C4-2B (cell line): ENCODE measurements around the gene AMER3.

Experiments
- H3K27ac ChIP-seq: fragments of 450-650 bp; 2 replicates; pipeline ENCODE4 v1.5.1; 2017
- ZFX ChIP-seq: fragments of 450-650 bp; IDR thresholded peaks from 2 replicates; pipeline ENCODE4 v1.6.1; 2017
- TF ChIP-seq, protein P1 (sequence below): fragments of 450-650 bp; conservative IDR thresholded peaks from 2 replicates; pipeline ENCODE4 v1.5.1; 2017; ENCODE audit warnings: mild to moderate bottlenecking

AMER3 gene

DNA sequence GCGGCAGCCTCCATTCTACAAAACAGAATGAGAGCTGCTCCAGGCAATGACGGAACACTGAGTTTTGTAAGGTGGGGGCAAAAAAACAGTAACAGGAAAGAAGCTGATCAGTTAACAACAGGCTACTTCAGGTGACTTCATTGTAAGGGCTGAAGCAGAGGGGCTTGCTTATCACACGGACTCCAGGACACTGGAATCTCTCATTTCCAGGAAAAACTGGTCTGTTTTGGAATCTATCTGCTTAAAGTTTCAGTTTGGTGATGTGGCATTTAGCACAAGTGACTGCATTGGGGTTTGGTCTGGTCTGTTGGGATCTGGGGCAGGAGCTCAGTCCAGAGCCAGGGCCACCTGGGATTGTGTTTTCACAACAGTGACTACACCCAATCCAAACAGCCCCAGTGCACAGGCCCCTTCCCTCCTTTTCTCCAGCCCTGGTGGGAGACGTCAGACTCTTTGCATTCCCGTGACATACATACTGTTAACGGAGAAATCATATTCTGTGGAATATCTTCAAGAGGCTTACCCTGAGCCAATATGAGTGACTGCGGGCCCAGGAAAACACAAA is 14.1 kb downstream of the AMER3 start:
- no peak overlapping the region for H3K27ac ChIP-seq
- TF ChIP-seq ZFX, result no peak
- TF ChIP-seq, protein P1, sequence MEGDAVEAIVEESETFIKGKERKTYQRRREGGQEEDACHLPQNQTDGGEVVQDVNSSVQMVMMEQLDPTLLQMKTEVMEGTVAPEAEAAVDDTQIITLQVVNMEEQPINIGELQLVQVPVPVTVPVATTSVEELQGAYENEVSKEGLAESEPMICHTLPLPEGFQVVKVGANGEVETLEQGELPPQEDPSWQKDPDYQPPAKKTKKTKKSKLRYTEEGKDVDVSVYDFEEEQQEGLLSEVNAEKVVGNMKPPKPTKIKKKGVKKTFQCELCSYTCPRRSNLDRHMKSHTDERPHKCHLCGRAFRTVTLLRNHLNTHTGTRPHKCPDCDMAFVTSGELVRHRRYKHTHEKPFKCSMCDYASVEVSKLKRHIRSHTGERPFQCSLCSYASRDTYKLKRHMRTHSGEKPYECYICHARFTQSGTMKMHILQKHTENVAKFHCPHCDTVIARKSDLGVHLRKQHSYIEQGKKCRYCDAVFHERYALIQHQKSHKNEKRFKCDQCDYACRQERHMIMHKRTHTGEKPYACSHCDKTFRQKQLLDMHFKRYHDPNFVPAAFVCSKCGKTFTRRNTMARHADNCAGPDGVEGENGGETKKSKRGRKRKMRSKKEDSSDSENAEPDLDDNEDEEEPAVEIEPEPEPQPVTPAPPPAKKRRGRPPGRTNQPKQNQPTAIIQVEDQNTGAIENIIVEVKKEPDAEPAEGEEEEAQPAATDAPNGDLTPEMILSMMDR, result no peak

DNA sequence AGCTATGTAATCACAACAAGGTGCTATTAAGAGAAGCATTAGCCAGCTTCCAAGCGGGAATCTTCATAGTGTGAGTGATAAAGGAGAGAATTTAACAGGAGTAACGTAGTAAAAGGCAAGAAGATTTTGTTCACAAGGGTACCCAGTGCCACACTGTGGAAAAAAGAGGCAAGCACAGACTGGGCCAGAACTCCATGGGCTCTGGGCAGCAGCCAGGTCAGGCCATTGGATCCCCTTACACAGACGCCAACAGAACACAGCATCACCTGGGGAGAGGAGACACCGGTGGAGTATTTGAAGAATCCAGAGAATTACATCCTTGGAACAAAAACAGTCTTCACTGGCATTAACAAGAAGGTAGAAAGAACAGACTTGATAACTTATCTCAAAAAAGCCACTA is 21.2 kb downstream of the AMER3 start:
- H3K27ac ChIP-seq, result no peak overlapping the region
- TF ChIP-seq ZFX, result no peak
- TF ChIP-seq, protein P1, result peak; percentile 24

DNA sequence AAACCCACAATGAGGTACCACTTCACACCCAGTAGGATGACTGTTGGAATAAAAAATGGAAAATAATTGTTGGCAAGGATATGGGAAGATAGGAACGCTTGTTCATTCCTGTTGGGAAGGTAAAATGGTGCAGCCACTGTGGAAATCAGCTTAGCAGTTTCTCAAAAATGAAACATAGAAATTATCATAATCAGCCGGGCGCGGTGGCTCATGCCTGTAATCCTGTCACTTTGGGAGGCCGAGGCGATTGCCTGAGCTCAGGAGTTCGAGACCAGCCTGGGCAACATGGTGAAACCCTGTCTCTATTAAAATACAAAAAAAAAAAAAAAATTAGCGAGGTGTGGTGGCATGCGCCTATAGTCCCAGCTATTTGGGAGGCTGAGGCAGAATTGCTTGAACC is 23.4 kb downstream of the AMER3 start:
- TF ChIP-seq, protein P1, result no peak
- no peak for TF ChIP-seq ZFX
- H3K27ac ChIP-seq, result no peak overlapping the region

DNA sequence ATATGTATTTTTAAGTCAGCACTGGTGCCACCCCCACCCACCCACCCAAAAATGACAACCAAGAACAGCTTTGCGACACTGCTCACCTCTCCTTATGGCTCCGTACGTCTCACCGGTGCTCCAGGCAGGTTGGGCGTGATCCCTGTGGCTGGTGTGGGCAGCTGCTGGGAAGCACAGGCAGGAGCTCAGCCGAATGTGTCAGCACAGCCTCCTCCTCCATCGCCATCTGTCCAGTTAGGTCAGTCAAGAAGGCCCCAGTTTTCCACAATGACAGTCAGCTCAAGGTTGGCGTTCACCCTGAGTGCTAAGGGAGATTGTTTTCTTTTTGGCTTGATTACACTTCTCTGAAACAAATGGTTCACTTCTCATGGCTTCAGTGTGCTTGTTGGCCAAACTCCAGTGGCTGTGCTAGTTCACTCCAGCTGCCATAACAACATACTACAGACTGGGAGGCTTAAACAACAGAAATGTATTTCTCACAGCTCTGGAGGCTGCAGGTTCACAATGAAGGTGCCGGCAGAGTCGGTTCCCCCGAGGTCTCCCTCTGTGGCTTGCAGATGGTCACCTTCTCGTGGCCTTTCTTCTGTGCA is 30.2 kb downstream of the AMER3 start:
- TF ChIP-seq, protein P1, result no peak
- no peak for TF ChIP-seq ZFX

DNA sequence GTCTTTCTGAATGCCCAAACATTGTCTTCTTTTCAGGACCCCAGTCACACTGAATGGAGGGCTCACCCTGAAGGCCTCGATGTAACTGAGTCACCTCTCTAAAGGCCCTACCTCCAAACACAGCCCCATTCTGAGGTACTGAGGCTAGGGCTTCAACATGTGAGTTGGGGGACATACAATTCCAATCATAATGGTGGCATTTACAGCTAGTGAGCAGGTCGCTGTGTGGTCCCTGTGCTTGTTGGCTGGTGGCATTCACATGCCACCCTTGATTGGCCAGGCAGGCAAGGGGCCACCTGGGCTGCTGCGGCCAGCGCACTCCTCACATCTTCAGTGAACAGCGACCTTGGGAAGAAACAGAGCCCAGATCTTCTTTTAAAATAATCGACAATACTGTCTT is 30.7 kb downstream of the AMER3 start:
- no peak overlapping the region for H3K27ac ChIP-seq
- no peak for TF ChIP-seq ZFX
- TF ChIP-seq, protein P1, result no peak

More for the DNA sequence above, 30.2 kb downstream of the AMER3 start:
- H3K27ac ChIP-seq, result no peak overlapping the region

DNA sequence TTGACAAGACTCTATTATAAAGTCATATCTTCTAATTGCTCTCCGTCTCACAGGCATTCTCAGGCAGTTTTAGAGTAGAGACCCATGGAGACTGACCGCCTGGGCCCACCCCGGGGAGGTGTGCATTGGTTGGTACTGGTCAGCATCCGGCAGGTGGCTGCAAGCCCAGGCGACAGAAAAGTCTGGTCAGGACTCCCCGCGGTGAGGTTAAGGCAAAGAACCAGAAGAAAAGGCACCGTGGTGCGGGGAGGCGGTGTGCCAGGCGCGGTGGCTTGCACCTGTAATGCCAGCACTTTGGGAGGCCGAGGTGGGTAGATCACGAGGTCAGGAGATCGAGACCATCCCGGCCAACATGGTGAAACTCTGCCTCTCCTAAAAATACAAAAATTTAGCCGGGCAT is 32.5 kb downstream of the AMER3 start:
- TF ChIP-seq ZFX, result no peak
- TF ChIP-seq, protein P1, result no peak
- no peak overlapping the region for H3K27ac ChIP-seq

DNA sequence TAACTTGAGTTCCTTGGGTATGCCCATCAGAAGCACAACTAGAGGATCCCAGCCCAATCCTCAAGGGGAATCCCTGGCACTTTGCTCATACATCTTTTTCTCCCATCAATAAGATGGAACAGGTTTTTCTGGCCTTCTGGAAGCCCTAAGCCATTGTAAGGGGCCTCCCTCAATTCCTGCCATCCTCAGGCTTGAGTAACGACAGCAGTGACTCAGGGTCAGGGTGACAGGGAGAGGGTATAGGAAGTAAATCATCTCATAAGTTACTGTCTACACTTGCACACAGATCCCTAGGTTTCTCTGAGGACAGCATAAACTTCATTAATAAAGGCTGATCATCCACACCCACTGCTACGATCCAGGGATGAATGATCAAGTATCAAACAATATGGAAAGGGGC is 35.0 kb downstream of the AMER3 start:
- no peak overlapping the region for H3K27ac ChIP-seq
- no peak for TF ChIP-seq ZFX
- TF ChIP-seq, protein P1, result no peak
